Testis (tissue), 2 donors: ENCODE results near the gene TMEM236.

Experiments
- CTCF ChIP-seq, 3 experiments: fragments of 450-650 bp in 2 of 3; fragments of 200-600 bp in 1 of 3; sonication (generic) in 1 of 3; IDR thresholded peaks; one replicate each; pipeline ENCODE4 v1.5.1; 2016 to 2019; ENCODE audit warnings: antibody characterized with exemption in 3 of 3, mild to moderate bottlenecking in 2 of 3, moderate library complexity in 1 of 3
- POLR2A ChIP-seq: fragments of 450-650 bp; IDR thresholded peaks from one replicate; pipeline ENCODE4 v1.6.1; 2017; ENCODE audit warnings: antibody characterized with exemption, mild to moderate bottlenecking, moderate library complexity

- no peak for TF ChIP-seq CTCF (IDR thresholded peaks at IDR 0.05)
- no peak for TF ChIP-seq POLR2A
Measured at GRCh38 chr10:17808971-17809841, 57.2 kb downstream of the TMEM236 start, which contains the start of gene MRC1.
